HTERT RPE-1 (cell line): ENCODE measurements around the gene HLTF.
"Not testable (repeated sequence)": the region's sequence is repeated elsewhere in the genome, so short reads cannot be mapped to it uniquely, and the experiment has no call there.

ENCODE experiments used
- in situ Hi-C: fragments of 300-500 bp; cut with MboI; formaldehyde crosslinking; loops from 4 replicates; pipeline ENCODE4 v1.14.3; 2020; ENCODE audit warnings: low sequenced_read_pairs

HLTF gene, protein sequence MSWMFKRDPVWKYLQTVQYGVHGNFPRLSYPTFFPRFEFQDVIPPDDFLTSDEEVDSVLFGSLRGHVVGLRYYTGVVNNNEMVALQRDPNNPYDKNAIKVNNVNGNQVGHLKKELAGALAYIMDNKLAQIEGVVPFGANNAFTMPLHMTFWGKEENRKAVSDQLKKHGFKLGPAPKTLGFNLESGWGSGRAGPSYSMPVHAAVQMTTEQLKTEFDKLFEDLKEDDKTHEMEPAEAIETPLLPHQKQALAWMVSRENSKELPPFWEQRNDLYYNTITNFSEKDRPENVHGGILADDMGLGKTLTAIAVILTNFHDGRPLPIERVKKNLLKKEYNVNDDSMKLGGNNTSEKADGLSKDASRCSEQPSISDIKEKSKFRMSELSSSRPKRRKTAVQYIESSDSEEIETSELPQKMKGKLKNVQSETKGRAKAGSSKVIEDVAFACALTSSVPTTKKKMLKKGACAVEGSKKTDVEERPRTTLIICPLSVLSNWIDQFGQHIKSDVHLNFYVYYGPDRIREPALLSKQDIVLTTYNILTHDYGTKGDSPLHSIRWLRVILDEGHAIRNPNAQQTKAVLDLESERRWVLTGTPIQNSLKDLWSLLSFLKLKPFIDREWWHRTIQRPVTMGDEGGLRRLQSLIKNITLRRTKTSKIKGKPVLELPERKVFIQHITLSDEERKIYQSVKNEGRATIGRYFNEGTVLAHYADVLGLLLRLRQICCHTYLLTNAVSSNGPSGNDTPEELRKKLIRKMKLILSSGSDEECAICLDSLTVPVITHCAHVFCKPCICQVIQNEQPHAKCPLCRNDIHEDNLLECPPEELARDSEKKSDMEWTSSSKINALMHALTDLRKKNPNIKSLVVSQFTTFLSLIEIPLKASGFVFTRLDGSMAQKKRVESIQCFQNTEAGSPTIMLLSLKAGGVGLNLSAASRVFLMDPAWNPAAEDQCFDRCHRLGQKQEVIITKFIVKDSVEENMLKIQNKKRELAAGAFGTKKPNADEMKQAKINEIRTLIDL

GRCh38 chr3:149086232-149086988 is at the start of gene HLTF:
Gene HLTF, minus strand, starts transcription at chr3:149086533. Its CDS starts 197 bp downstream, at chr3:149086336.
- in situ Hi-C loops = no loop called here

DNA sequence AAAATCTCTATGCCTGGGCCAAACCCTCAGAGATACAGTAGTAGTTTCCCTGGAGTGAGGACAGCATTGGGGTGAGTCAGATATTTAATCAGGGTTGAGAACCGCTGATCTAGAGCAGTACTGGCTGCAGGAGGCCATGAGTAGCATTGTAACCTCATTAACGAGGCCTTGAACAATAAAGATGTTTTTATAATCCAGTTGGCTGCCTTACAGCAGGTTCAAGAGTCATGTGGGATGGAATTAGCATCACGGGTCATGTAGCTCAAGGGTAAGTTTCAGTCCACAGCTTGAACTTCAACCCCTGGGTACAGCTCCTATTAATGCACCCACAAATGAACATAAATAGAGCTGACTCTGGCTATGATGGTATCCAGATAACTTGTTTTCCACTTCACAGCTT is 48.2 kb upstream of the HLTF start:
- in situ Hi-C loops = no loop called here

GRCh38 chr3:149131589-149131988 is 45.3 kb upstream of the HLTF start:
- in situ Hi-C loops = no loop called here

GRCh38 chr3:149129326-149130205 is 43.2 kb upstream of the HLTF start, which contains the start of gene HPS3:
Gene HPS3, plus strand, starts transcription at chr3:149129638. Its CDS starts 86 bp downstream, at chr3:149129724.
- in situ Hi-C loops = no loop called here

DNA sequence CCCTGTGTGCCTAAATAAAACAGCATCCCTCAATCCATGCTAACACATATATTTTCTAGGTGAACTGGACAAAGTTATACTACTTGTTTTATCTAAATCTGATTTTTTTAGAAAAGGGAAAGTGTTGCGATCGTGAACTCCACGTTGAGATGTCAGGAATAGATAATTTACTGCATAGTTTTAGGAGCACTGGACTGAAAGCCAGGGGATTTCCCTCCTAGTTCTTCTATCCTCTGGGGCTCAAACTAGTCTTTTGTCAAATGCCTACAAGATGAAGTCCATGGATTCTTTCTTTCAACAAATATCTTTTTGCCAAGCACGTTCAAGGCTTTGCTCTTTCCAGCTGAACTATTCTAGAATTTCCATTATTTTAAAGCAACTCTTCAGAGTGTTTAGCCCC is 42.5 kb upstream of the HLTF start:
- in situ Hi-C loops = no loop called here

DNA sequence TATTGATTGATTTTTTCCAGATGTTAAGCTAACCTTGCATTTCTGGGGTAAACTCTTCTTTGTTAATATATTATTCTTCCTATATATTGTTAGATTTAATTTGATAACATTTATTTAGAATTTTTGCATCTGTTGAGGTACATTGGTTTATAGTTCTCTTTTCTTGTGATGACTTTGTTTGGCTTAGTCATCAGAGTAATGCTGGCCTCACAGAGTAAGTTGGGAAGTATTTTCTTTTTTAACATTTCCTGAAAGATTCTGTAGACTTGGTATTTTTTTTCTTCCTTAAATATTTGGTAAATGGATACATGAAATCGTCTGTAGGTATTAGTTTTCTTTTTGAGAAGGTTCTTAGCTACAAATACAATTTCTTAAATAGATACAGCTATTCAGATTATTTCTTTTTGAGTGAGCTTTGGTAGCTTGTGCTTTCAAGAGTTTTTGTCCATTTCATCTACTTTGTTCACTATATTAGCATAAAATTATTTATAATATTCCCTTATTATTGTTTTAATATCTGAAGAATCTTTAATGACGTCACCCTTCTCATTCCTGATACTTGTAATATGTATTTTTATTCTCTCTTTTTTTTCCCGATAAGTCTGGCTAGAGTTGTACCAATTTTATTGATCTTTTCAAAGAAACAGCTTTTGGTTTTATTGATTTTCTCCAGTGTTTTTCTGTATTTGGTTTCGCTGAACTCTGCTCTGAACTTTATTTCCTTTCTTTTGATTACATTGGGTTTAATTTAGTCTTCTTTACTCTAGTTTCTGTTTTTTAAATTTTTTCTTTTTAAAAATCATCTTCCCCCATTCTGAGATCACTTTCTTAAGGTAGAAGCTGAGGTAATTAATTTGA is 36.6 kb upstream of the HLTF start:
- in situ Hi-C loops = no loop called here

- in situ Hi-C loops = no loop called here
Measured at GRCh38 chr3:149120051-149120972, 34.0 kb upstream of the HLTF start.

DNA sequence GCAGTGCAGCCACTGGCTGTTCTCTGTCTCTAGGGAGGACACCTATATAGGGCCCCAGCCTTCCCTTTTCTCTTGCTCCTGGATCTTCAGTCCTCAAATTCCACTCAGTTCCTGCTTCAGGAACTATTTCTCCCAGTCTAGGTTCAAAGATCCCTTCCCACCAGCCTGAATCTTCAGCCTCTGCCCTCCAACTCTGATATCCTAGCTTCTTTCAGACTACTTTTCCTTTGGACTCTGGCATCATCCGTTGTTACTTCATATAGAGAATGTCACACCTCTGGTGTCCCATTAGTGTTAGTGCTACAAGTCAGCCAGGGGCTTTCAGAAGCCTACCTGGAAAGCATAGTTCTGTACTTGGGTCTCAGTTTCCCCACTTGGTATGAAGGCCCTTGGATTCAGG is 33.1 kb upstream of the HLTF start:
- in situ Hi-C loops = no loop called here

DNA sequence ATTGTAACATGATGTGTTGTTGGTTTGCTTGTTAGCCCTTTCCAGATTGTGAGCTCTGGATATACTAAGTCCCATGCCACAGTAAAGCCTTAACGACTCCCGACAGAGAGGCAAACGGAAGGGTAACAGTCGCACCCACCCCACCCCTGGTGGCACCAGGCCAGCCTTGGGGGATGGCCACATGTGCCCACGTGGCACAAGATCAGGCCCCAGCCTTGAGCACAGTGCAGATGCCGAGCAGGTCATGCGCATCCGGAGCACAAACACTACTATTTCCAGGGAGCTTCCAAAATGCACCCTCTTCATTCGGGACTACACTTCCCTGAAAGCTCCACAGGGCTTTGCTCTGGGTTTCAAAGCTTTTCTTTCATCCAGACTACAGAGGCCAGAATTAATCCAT is 32.4 kb upstream of the HLTF start:
- in situ Hi-C loops = no loop called here

DNA sequence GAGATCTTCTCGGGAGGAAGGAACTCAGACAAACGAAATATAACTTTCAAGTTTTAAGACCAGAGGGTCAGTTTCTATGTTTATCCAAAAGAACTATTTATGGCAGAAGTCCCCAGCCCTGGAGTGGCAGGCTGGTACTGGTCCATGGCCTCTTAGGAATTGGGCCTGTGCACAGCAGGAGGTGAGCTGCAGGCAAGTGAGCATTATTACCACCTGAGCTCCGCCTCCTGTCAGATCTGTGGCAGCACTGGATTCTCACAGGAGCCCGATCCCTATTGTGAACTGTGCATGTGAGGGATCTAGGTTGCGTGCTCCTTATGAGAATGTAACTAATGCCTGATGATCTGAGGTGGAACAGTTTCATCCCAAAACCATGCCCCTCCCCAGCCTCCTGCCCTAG is 28.8 kb upstream of the HLTF start:
- in situ Hi-C loops = no loop called here

GRCh38 chr3:149114458-149114857 is 28.1 kb upstream of the HLTF start:
- in situ Hi-C loops = no loop called here

- in situ Hi-C loops = no loop called here
Measured at GRCh38 chr3:149104484-149104883, 18.2 kb upstream of the HLTF start.

- in situ Hi-C loops = no loop called here
Measured at GRCh38 chr3:149101641-149102040, 15.3 kb upstream of the HLTF start.

DNA sequence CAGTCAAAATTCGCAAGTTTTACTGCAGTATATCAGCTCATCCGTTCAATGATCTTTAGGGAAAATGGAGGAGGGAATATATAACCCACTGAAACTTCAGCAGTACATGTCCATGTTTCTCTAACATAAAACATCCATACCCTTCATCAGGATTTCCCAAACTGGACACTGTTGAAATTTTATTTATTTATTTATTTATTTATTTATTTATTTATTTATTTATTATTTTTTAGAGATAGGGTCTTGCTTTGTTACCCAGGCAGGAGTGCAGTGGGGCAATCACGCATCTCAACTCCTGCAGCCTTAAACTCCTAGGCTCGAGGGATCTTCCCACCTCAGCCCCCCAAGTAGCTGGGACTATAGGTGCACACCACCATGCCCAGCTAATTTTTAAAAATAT is 14.8 kb upstream of the HLTF start:
- in situ Hi-C loops = no loop called here

DNA sequence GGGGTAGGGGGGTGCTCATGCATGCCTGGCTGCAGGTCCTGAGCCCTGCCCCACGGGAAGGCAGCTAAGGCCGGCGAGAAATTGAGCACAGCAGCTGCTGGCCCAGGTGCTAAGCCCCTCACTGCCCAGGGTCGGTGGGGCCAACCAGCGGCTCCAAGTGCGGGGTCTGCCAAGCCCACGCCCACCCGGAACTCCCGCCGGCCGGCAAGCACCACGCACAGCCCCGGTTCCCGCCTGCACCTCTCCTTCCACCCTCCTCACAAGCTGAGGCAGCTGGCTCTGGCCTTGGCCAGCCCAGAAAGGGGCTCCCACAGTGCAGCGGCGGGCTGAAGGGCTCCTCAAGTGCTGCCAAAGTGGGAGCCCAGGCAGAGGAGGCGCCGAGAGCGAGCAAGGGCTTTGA is 11.7 kb upstream of the HLTF start:
- in situ Hi-C loops = not testable (repeated sequence)

DNA sequence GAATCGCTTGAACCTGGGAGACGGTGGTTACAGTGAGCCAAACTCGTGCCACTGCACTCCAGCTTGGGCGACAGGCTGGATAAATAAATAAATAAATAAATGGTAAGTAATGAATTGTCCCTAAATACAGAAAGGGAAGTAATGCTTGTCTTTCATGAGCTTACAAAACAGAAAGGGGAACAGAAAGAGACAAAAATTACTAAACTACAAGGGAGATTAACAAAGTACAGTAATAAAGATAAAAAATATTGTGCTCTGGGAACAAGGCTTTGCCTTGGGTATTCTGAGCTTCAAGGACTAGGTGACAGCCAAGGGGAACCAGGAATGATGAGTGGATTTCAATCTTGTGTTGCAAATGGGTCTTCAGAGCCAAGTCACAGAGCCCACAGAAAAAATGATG is 9.2 kb upstream of the HLTF start:
- in situ Hi-C loops = no loop called here

GRCh38 chr3:149091983-149092382 is 5.7 kb upstream of the HLTF start:
- in situ Hi-C loops = no loop called here

GRCh38 chr3:149090907-149091306 is 4.6 kb upstream of the HLTF start:
- in situ Hi-C loops = no loop called here
